Measurements from ENCODE around the gene ZNF460. TPM values are rescaled to one million over a fixed set of nuclear protein-coding genes. Genes with fewer than 3 reads are reported as not detected.

The ZNF460 gene
- total RNA-seq, 2 donors from 2014 or later: 81.4 to 118 TPM

DNA sequence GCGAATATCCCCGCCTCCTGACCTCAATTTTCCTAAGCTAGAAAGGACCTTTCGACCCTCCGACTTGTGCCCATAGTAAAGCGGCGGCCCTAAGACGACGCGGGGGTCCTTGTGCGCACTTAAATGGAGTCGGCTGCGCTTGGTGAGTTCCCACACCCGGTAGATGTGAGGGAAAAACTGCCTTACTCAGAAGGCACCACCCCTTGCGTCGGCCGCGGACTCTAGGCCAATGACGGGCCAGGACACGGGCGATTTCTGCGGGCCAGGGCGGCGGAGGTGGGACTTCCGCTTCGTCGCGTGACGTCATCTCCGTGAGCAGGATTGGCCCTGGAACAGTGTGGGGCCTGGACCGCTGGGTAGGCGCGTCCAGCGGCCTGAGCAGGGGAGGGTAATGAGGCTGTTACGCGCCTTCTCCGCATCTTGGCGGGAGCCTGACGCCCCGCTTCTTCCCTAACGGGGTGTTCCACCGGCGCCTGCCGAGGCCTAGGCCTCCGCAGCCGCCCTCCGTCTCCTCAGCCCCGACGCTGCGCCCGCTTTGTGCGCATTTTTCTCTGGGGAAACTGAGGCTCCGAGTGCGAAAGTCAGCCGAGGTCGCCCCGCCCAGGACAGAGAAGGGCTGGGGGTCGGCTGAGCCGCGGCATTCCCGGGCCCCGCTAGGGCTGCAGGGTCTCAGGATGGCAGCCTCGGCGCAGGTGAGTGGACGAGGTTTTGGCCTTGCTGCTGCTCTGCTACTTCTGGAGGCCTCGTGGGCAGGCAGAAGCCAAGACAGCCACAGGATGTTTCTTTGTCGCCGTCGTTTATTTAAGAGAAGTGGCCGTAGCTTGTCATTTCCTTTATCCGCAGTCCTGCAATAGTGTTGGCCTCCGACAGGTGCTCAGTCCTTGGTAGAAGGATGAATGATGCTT is 40.1 kb downstream of the ZNF460 start, which contains the start of gene ZNF543:
TSS of gene ZNF543 (plus strand) at position 293 of the 905 bp plus-strand sequence. CDS start at position 675, 382 bp downstream.
- H3K4me1 ChIP-seq (ENCODE audit: control insufficient read depth in 1 of 2, low read depth in 2 of 2): peaks cover 5 to 22% of the 10 kb centered on the region in 2 donors
- peaks cover 20% of the 10 kb centered on the region for H3K36me3 ChIP-seq
- DNase-seq (ENCODE audit: low spot score) (peak; percentile 74), ATAC-seq (ENCODE audit: insufficient number of reproducible peaks, low FRiP score, low read depth) (peak; percentile 90)
- peak within 1 kb of the TSS; percentile 74 to 82 for H3K27ac ChIP-seq
- TF ChIP-seq CTCF (IDR thresholded peaks at IDR 0.05): no peak
- H3K9me3 ChIP-seq: peaks cover 8% of the 10 kb centered on the region
- no peaks in the 10 kb centered on the region for H3K27me3 ChIP-seq (replicated peaks; ENCODE audit: insufficient read depth)
- H3K4me3 ChIP-seq: peak within 1 kb of the TSS; percentile 97

- Histone ChIP-seq H3K9me3 (peaks cover 13% of the 10 kb centered on the region), H3K4me3 (peak overlapping the region; percentile 97), H3K27ac (peak overlapping the region in 1 of 2 donors; percentile 82), H3K36me3 (peaks cover 27% of the 10 kb centered on the region), H3K27me3 (replicated peaks; ENCODE audit: insufficient read depth) (no peaks in the 10 kb centered on the region), H3K4me1 (ENCODE audit: control insufficient read depth in 1 of 2, low read depth in 2 of 2) (peaks cover 5 to 22% of the 10 kb centered on the region in 2 donors)
- no peak for TF ChIP-seq CTCF (IDR thresholded peaks at IDR 0.05)
- ATAC-seq (ENCODE audit: insufficient number of reproducible peaks, low FRiP score, low read depth) (no peak), DNase-seq (ENCODE audit: low spot score) (no peak)
Observed at GRCh38 chr19:57321116-57321515, 40.8 kb downstream of the ZNF460 start.

DNA sequence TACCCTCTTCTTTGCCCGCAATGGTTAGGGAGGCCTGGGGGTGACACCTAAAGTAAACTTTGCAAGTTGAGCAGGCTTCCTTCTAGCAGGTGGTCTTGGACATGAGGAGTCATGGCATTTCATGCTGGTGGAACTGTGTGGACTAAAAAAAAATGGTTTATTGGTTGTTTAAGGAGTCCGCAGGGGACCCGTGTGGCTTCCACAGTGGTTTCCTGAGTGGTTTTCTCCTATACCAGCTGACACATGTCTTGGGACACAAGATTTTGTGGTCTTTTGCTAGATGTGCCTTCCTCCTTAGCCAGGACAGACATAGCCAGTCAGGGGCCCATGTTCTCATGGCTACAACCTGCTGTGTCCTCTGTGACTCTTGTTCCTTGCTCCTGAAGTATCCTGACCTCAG is 41.5 kb downstream of the ZNF460 start:
- ATAC-seq (ENCODE audit: insufficient number of reproducible peaks, low FRiP score, low read depth): no peak
- no peak for TF ChIP-seq CTCF (IDR thresholded peaks at IDR 0.05)
- Histone ChIP-seq H3K36me3 (peaks cover 32% of the 10 kb centered on the region), H3K4me1 (ENCODE audit: control insufficient read depth in 1 of 2, low read depth in 2 of 2) (peaks cover 5 to 22% of the 10 kb centered on the region in 2 donors), H3K27me3 (replicated peaks; ENCODE audit: insufficient read depth) (no peaks in the 10 kb centered on the region), H3K27ac (no peak overlapping the region), H3K9me3 (peaks cover 18% of the 10 kb centered on the region), H3K4me3 (peak overlapping the region; percentile 97)
- no peak for DNase-seq (ENCODE audit: low spot score)

DNA sequence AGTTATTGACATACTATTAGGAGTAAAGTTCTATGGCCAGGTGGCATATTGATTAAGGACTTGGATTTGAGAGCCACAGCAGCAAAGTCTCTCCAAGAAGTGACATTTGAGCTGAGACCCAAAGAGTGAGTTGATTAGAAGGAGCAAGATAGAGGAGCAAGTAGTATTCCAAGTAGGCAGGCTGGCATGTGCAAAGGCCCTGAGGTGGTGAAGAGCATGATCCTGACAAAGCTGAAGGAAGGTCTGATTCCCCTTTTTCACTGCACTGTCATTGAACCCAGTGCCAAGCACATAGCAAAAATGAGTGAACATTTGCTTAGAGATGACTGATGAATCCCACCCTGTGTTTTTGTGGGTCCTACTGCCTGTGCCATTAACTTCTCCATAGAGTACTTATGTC is 44.7 kb downstream of the ZNF460 start:
- peaks cover 57% of the 10 kb centered on the region for H3K36me3 ChIP-seq
- H3K27me3 ChIP-seq (replicated peaks; ENCODE audit: insufficient read depth): no peaks in the 10 kb centered on the region
- H3K4me1 ChIP-seq (ENCODE audit: control insufficient read depth in 1 of 2, low read depth in 2 of 2): peaks cover 5 to 18% of the 10 kb centered on the region in 2 donors
- H3K4me3 ChIP-seq: no peak overlapping the region
- no peak overlapping the region for H3K27ac ChIP-seq
- ATAC-seq (ENCODE audit: insufficient number of reproducible peaks, low FRiP score, low read depth) (no peak), DNase-seq (ENCODE audit: low spot score) (no peak)
- H3K9me3 ChIP-seq: peaks cover 39% of the 10 kb centered on the region
- no peak for TF ChIP-seq CTCF (IDR thresholded peaks at IDR 0.05)

DNA sequence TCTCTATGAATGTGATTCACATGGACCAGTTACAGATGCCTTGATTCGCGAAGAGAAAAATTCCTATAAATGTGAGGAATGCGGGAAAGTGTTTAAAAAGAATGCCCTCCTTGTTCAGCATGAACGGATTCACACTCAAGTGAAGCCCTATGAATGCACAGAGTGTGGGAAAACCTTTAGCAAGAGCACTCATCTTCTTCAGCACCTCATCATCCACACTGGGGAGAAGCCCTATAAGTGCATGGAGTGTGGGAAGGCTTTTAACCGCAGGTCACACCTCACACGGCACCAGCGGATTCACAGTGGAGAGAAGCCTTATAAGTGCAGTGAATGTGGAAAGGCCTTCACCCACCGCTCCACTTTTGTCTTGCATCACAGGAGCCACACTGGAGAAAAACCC is 47.7 kb downstream of the ZNF460 start:
- Histone ChIP-seq H3K9me3 (peaks cover 53% of the 10 kb centered on the region), H3K27me3 (replicated peaks; ENCODE audit: insufficient read depth) (no peaks in the 10 kb centered on the region), H3K4me3 (peak overlapping the region; percentile 11), H3K27ac (no peak overlapping the region), H3K4me1 (ENCODE audit: control insufficient read depth in 1 of 2, low read depth in 2 of 2) (no peaks in the 10 kb centered on the region), H3K36me3 (peaks cover 57% of the 10 kb centered on the region)
- no peak for ATAC-seq (ENCODE audit: insufficient number of reproducible peaks, low FRiP score, low read depth)
- DNase-seq (ENCODE audit: low spot score): no peak
- no peak for TF ChIP-seq CTCF (IDR thresholded peaks at IDR 0.05)
